Thyroid gland (tissue), 4 donors: ENCODE data around the gene INPP4B. TPM values are rescaled to one million over a fixed set of nuclear protein-coding genes. Genes with fewer than 3 reads are reported as not detected.
"Not testable (repeated sequence)": the region's sequence is repeated elsewhere in the genome, so short reads cannot be mapped to it uniquely, and the experiment has no call there.

Experiments used
- DNase-seq, 2 donors: peaks; one replicate each; pipeline ENCODE4 v3.0.0-alpha.2; 2019
- H3K27ac ChIP-seq, 3 donors: fragments of 200-600 bp; sonication (generic); 1 replicate in 2 of 3; 2 replicates in 1 of 3; pipeline ENCODE4 v1.5.1; 2016 to 2019; ENCODE audit warnings: mild to moderate bottlenecking in 1 of 3, moderate library complexity in 1 of 3
- H3K27me3 ChIP-seq: fragments of 200-600 bp; sonication (generic); one replicate; pipeline ENCODE4 v1.5.1; 2019
- H3K36me3 ChIP-seq, 2 donors: fragments of 200-600 bp; sonication (generic); one replicate each; pipeline ENCODE4 v1.5.1; 2016 to 2019
- H3K4me1 ChIP-seq, 2 donors: fragments of 200-600 bp; sonication (generic); one replicate each; pipeline ENCODE4 v1.5.1; 2017 to 2019
- H3K4me3 ChIP-seq, 3 donors: fragments of 200-600 bp; sonication (generic); replicated peaks in 1 of 3; 1 replicate in 2 of 3; 2 replicates in 1 of 3; pipeline ENCODE4 v1.5.1; 2016; ENCODE audit warnings: mild to moderate bottlenecking in 1 of 3
- H3K9me3 ChIP-seq: fragments of 200-600 bp; sonication (generic); one replicate; pipeline ENCODE4 v1.5.1; 2017
- POLR2A ChIP-seq, 2 donors: fragments of 450-650 bp; IDR thresholded peaks; one replicate each; pipeline ENCODE4 v1.6.1; 2017; ENCODE audit warnings: antibody characterized with exemption in 2 of 2, mild to moderate bottlenecking in 2 of 2, moderate library complexity in 1 of 2
- WGBS, 2 donors: methylation state at CpG; one replicate each; pipeline ENCODE4 v1.1.5; 2017; 5-methylcytosine and 5-hydroxymethylcytosine counted together
- intact Hi-C: fragments of 100-400 bp; cut with DNase I; formaldehyde crosslinking; loops from one replicate; pipeline ENCODE4 v1.15.1; 2023
- total RNA-seq, 4 donors: library from RNA; depleted of rRNA; stranded (reverse); fragments of >200 nt; gene quantifications; one replicate each; pipeline ENCODE4 v1.2.3, GENCODE V29; 2016
- TF ChIP-seq, protein P1 (sequence below), 6 experiments: fragments of 200-600 bp in 3 of 6; fragments of 450-650 bp in 3 of 6; sonication (generic) in 3 of 6; IDR thresholded peaks; one replicate each; pipeline ENCODE4 v1.5.1; 2016 to 2019; ENCODE audit warnings: antibody characterized with exemption in 6 of 6, mild to moderate bottlenecking in 2 of 6, inconsistent platforms in 1 of 6, moderate library complexity in 1 of 6

The INPP4B gene
- total RNA-seq, 4 donors from 2014 or later, result 8.0 to 22.1 (median 12.0) TPM

DNA sequence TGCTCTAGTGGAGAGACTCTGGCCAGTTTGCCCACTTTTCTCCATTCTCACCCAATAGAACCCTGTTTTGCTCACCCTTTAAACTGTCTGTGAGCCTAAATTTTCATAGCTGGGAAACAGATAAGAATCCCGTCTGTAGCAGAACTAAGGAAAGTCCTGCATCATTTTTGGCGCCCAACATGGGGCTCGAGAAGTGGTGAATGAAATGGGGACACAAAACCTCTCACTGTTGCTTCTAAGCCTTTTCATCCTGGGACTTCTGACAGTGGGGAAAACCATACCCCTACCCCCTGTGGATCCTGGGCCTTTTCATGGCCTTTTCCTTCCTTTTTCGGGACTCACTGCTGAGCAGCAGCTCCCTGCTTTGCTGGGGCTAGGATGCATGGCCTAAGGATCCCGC is 189.9 kb downstream of the INPP4B start:
- H3K4me1 ChIP-seq, result no peaks in the 10 kb centered on the region
- H3K4me3 ChIP-seq, result no peak overlapping the region
- H3K27ac ChIP-seq, result no peak overlapping the region
- TF ChIP-seq, protein P1, sequence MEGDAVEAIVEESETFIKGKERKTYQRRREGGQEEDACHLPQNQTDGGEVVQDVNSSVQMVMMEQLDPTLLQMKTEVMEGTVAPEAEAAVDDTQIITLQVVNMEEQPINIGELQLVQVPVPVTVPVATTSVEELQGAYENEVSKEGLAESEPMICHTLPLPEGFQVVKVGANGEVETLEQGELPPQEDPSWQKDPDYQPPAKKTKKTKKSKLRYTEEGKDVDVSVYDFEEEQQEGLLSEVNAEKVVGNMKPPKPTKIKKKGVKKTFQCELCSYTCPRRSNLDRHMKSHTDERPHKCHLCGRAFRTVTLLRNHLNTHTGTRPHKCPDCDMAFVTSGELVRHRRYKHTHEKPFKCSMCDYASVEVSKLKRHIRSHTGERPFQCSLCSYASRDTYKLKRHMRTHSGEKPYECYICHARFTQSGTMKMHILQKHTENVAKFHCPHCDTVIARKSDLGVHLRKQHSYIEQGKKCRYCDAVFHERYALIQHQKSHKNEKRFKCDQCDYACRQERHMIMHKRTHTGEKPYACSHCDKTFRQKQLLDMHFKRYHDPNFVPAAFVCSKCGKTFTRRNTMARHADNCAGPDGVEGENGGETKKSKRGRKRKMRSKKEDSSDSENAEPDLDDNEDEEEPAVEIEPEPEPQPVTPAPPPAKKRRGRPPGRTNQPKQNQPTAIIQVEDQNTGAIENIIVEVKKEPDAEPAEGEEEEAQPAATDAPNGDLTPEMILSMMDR (IDR thresholded peaks at IDR 0.05), result no peak
- no peak for TF ChIP-seq POLR2A (IDR thresholded peaks at IDR 0.05)
- peaks cover 6% of the 10 kb centered on the region for H3K9me3 ChIP-seq
- H3K36me3 ChIP-seq, result no peaks in the 10 kb centered on the region
- peak in 1 of 2 donors; percentile 1 for DNase-seq
- H3K27me3 ChIP-seq, result no peaks in the 10 kb centered on the region
- 91 to 95% methylated on average over 5 of the region's 5 CpGs for WGBS, 2 donors
- intact Hi-C loops, result no loop called here

DNA sequence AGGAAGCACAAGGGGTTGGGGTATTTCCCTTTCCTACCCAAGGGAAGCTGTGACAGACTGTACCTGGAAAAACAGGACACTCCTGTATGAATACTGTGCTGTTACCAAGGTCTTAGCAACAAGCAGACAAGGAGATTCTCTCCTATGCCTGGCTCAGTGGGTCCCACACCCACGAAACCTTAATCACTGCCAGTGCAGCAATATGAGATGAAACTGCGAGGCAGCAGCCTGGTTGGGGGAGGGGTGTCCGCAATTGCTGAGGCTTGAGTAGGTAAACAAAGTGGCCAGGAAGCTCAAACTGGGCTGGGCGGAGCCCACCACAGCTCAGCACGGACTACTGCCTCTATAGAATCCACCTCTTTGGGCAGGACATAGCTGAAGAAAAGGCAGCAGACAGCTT is 197.7 kb downstream of the INPP4B start:
- TF ChIP-seq POLR2A (IDR thresholded peaks at IDR 0.05), result no peak
- TF ChIP-seq, protein P1 (IDR thresholded peaks at IDR 0.05), result no peak
- 74 to 92% methylated on average over 4 to 5 of the region's 5 CpGs for WGBS, 2 donors
- H3K36me3 ChIP-seq, result no peaks in the 10 kb centered on the region
- H3K27ac ChIP-seq, result no peak overlapping the region
- no peak overlapping the region for H3K4me3 ChIP-seq
- no peaks in the 10 kb centered on the region for H3K9me3 ChIP-seq
- intact Hi-C loops, result no loop called here
- no peaks in the 10 kb centered on the region for H3K27me3 ChIP-seq
- no peaks in the 10 kb centered on the region for H3K4me1 ChIP-seq
- DNase-seq, result no peak

DNA sequence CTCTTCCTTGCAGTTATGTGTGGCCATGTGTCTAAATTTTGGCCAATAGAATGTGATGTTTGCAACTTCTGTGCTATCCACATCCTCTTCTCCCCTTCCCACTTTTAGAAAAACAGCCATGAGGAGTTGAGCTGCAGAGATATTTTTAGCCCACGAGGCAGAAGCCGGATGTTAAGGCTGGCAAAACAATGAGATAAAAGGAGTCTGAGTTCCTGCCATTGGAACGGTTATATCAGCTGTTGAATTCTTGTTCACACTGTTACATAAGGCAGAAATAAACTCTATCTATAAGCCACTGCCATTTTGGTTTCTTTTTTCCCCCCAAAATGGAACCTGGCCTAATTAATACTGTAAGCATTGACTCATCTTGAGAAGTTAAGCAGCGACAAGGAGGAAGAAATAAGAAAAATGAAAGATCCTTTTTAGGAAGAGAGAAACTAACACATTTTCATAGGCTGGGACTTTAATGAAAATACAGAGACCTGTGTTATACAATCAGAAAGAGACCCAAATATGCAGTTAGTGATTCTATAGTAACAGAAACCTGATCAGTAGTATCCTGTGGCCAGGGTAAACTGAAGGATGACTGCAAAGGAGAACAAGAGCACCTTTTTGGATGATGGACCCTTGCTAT is 200.5 kb downstream of the INPP4B start:
- Histone ChIP-seq H3K36me3 (no peaks in the 10 kb centered on the region), H3K4me3 (no peak overlapping the region), H3K4me1 (no peaks in the 10 kb centered on the region), H3K27me3 (no peaks in the 10 kb centered on the region), H3K27ac (no peak overlapping the region), H3K9me3 (no peaks in the 10 kb centered on the region)
- TF ChIP-seq, protein P1 (IDR thresholded peaks at IDR 0.05), result no peak
- TF ChIP-seq POLR2A (IDR thresholded peaks at IDR 0.05), result no peak
- no peak for DNase-seq
- WGBS, 2 donors, result 51 to 56% methylated on average over 4 of the region's 4 CpGs
- intact Hi-C loops, result no loop called here

DNA sequence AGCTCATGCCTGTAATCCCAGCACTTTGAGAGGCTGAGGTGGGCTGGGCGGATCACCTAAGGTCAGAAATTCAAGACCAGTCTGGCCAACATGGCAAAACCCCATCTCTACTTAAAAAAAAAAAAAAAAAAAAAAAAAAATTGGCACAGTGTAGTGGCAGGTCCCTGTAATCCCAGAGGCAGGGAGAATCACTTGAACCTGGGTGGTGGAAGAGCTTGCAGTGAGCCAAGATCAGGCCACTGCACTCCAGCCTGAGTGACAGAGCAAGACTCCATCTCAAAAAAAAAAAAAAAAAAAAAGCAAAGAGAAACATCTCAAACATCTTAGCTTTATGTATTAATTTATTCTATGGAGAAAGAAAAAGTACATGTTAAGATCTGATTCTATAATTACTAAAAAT is 201.5 kb downstream of the INPP4B start:
- 91 to 95% methylated on average over 1 of the region's 1 CpG for WGBS, 2 donors
- H3K4me1 ChIP-seq, H3K9me3 ChIP-seq, H3K27ac ChIP-seq, H3K36me3 ChIP-seq, DNase-seq, intact Hi-C loops, H3K27me3 ChIP-seq, H3K4me3 ChIP-seq: not testable (repeated sequence)

DNA sequence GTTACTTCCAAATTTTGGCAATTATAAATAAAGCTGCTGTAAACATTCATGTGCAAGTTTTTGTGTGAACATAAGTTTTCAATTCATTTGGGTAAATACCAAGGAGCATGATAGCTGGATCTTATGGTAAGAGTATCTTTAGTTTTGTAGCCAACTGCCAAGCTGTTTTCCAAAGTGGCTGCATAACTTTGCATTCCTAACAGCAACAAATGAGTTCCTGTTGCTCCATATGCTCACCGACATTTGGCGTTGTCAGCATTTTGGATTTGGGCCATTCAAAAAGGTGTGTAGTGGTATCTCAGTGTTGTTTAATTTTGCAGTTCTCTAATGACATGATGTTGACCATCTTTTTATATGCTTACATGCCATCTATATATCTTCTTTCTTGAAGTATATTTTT is 208.5 kb downstream of the INPP4B start:
- no peak overlapping the region for H3K27ac ChIP-seq
- TF ChIP-seq POLR2A (IDR thresholded peaks at IDR 0.05), result no peak
- TF ChIP-seq, protein P1 (IDR thresholded peaks at IDR 0.05), result no peak
- no peaks in the 10 kb centered on the region for H3K27me3 ChIP-seq
- no peaks in the 10 kb centered on the region for H3K36me3 ChIP-seq
- H3K4me1 ChIP-seq, result no peaks in the 10 kb centered on the region
- intact Hi-C loops, result no loop called here
- DNase-seq, result no peak
- no peaks in the 10 kb centered on the region for H3K9me3 ChIP-seq
- H3K4me3 ChIP-seq, result no peak overlapping the region
- 89 to 99% methylated on average over 2 of the region's 2 CpGs for WGBS, 2 donors
